ENCODE data around the gene CAP1. TPM values are rescaled to one million over a fixed set of nuclear protein-coding genes. Genes with fewer than 3 reads are reported as not detected.
"Not testable (repeated sequence)": the region's sequence is repeated elsewhere in the genome, so short reads cannot be mapped to it uniquely, and the experiment has no call there.

Gene CAP1
- total RNA-seq, 2 donors from 2014 or later, result 315 to 409 TPM

DNA sequence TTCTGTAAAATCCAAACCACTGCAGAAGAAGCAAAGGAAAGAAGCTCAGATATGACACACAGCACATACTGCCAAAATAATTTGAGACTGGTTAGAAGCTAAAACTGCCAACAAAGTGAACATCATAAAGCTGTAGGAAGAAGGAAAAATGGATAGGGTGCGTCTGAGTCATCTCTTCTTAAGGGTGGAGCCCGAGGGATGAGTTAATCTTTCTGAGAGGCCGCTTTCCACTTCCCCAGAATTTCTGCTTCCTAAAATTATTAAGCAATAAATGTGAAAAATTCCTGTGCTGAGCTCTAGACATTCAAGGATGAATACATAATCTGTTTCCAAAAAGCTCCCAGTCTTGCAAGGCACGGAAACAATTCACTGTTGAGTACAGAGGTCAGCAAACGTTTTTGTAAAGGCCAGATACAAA is 36.4 kb downstream of the CAP1 start:
- TF ChIP-seq CTCF (IDR thresholded peaks at IDR 0.05), result no peak
- H3K27ac ChIP-seq, result peak overlapping the region in 1 of 2 donors; percentile 42
- no peak for ATAC-seq (ENCODE audit: insufficient number of reproducible peaks, low FRiP score, low read depth)

DNA sequence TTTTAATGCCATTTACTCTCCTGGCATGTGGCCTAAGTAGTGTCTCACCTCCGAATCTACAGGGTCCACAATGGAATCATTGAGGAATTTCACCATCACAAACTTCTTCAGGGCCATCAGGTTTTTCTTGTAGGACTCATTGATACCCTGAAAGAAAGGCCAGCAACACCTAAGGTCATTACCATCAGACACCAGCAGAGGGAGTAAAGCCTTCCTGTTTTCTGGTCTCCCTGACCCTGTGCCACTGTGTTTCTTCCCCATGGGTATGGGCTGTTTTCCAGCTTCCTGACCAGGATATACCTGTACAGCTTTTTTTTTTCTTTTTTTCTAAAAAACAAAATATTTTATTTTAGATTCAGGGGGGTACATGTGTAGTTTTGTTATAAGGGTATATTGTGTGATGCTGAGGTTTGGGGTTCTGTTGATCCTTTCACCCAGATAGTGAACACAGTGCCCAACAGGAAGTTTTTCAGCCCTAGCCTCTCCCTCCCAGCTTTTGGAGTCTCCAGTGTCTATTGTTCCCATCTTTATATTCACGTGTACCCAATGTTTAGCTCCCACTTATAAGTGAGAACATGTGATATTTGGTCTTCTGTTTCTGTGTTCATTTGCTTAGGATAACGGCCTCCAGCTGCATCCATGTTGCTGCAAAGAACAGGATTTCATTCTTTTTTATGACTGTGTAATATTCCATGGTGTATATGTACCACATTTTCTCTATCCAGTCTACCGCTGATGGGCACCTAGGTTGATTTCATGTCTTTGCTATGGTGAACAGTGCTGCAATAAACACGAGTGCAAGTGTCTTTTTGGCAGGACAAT is 38.2 kb downstream of the CAP1 start:
- ATAC-seq (ENCODE audit: insufficient number of reproducible peaks, low FRiP score, low read depth), result no peak
- Histone ChIP-seq H3K36me3 (peaks cover 12% of the 10 kb centered on the region), H3K4me1 (ENCODE audit: control insufficient read depth in 1 of 2, low read depth in 2 of 2) (peaks cover 0 to 10% of the 10 kb centered on the region in 2 donors), H3K4me3 (no peak overlapping the region), H3K27me3 (replicated peaks; ENCODE audit: insufficient read depth) (no peaks in the 10 kb centered on the region), H3K27ac (no peak overlapping the region), H3K9me3 (no peaks in the 10 kb centered on the region)
- no peak for DNase-seq (ENCODE audit: low spot score)
- TF ChIP-seq CTCF (IDR thresholded peaks at IDR 0.05), result peak; percentile 73

More for the DNA sequence above, 36.4 kb downstream of the CAP1 start:
- DNase-seq (ENCODE audit: low spot score), result no peak
- Histone ChIP-seq H3K4me1 (ENCODE audit: control insufficient read depth in 1 of 2, low read depth in 2 of 2) (peaks cover 0 to 10% of the 10 kb centered on the region in 2 donors), H3K27me3 (replicated peaks; ENCODE audit: insufficient read depth) (no peaks in the 10 kb centered on the region), H3K9me3 (no peaks in the 10 kb centered on the region), H3K4me3 (no peak overlapping the region), H3K36me3 (peaks cover 30% of the 10 kb centered on the region)

GRCh38 chr1:40079774-40080400 is 39.4 kb downstream of the CAP1 start:
- ATAC-seq (ENCODE audit: insufficient number of reproducible peaks, low FRiP score, low read depth) (no peak), DNase-seq (ENCODE audit: low spot score) (no peak)
- peaks cover 0 to 10% of the 10 kb centered on the region in 2 donors for H3K4me1 ChIP-seq (ENCODE audit: control insufficient read depth in 1 of 2, low read depth in 2 of 2)
- no peak overlapping the region for H3K27ac ChIP-seq
- H3K9me3 ChIP-seq, result no peaks in the 10 kb centered on the region
- no peak for TF ChIP-seq CTCF (IDR thresholded peaks at IDR 0.05)
- no peak overlapping the region for H3K4me3 ChIP-seq
- peaks cover 12% of the 10 kb centered on the region for H3K36me3 ChIP-seq
- no peaks in the 10 kb centered on the region for H3K27me3 ChIP-seq (replicated peaks; ENCODE audit: insufficient read depth)

- ATAC-seq (ENCODE audit: insufficient number of reproducible peaks, low FRiP score, low read depth), result no peak
- Histone ChIP-seq H3K9me3 (no peaks in the 10 kb centered on the region), H3K27ac (no peak overlapping the region), H3K36me3 (peaks cover 8% of the 10 kb centered on the region), H3K4me3 (no peak overlapping the region), H3K27me3 (replicated peaks; ENCODE audit: insufficient read depth) (no peaks in the 10 kb centered on the region), H3K4me1 (ENCODE audit: control insufficient read depth in 1 of 2, low read depth in 2 of 2) (no peaks in the 10 kb centered on the region)
- TF ChIP-seq CTCF (IDR thresholded peaks at IDR 0.05), result no peak
- DNase-seq (ENCODE audit: low spot score), result no peak
These were observed 41.3 kb downstream of the CAP1 start for GRCh38 chr1:40081871-40082270.

- TF ChIP-seq CTCF (IDR thresholded peaks at IDR 0.05), result peak; percentile 71
- not testable (repeated sequence) for H3K9me3 ChIP-seq; H3K27ac ChIP-seq; H3K4me1 ChIP-seq (ENCODE audit: control insufficient read depth in 1 of 2, low read depth in 2 of 2); ATAC-seq (ENCODE audit: insufficient number of reproducible peaks, low FRiP score, low read depth); H3K27me3 ChIP-seq (replicated peaks; ENCODE audit: insufficient read depth)
- Histone ChIP-seq H3K36me3 (peaks cover 25% of the 10 kb centered on the region), H3K4me3 (peak overlapping the region; percentile 52)
- peak; percentile 15 for DNase-seq (ENCODE audit: low spot score)
These were observed 44.2 kb downstream of the CAP1 start for GRCh38 chr1:40084750-40085149.
